ENCODE data around the gene PWWP2B.
A peak's percentile ranks its signal among the peaks of the same experiment; 100 is the strongest.

Gene PWWP2B

DNA sequence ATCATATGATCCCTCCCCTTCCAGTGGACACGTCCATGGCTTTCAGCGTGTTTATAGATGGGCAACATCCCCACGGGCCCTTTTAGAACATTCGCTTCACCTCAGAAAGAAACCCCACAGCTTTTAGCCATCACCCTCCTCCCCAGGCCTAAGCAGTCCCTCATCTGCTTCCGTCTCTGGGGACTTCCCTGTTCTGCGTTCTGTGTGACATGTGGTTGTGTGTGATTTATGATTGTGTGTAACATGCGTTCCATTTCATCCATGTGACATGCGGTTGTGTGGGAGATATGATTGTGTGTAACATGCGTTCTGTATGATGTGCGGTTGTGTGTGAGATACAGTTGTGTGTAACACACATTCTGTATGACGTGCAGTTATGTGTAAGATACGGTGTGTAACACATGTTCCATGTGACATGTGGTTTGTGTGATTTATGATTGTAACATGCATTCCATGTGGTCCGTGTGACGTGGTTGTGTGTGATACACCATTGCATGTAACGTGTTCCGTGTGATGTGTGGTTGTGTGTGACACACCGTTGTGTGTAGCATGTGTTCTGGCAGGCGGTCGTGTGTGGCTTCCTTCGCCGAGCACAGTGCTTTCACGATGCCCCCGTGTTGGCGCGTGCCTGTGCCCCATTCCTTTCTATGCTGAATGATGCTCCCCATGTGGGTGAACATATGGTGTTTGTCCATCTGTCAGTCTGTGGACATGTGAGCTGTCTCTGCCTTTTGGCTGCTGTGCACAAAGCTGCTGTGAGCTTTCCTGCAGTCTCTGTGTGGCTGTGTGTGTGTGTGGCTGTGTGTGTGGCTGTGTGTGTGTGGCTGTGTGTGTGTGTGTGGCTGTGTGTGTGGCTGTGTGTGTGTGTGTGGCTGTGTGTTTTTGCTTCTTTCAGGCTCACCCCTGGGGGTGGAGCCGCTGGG, 26.2 kb downstream of the PWWP2B start:
- Histone ChIP-seq H3K4me3 (ENCODE audit: low read length) (no peak overlapping the region), H3K27me3 (ENCODE audit: control insufficient read depth, insufficient read depth, low read length) (no peaks in the 10 kb centered on the region), H3K9ac (ENCODE audit: low read length) (peak overlapping the region; percentile 90), H3K4me1 (ENCODE audit: control insufficient read depth, insufficient read depth, low read length) (peaks cover 53% of the 10 kb centered on the region), H3K9me3 (ENCODE audit: control insufficient read depth, low read length) (no peaks in the 10 kb centered on the region), H3K36me3 (ENCODE audit: control insufficient read depth, insufficient read depth, low read length) (peaks cover 5% of the 10 kb centered on the region)

DNA sequence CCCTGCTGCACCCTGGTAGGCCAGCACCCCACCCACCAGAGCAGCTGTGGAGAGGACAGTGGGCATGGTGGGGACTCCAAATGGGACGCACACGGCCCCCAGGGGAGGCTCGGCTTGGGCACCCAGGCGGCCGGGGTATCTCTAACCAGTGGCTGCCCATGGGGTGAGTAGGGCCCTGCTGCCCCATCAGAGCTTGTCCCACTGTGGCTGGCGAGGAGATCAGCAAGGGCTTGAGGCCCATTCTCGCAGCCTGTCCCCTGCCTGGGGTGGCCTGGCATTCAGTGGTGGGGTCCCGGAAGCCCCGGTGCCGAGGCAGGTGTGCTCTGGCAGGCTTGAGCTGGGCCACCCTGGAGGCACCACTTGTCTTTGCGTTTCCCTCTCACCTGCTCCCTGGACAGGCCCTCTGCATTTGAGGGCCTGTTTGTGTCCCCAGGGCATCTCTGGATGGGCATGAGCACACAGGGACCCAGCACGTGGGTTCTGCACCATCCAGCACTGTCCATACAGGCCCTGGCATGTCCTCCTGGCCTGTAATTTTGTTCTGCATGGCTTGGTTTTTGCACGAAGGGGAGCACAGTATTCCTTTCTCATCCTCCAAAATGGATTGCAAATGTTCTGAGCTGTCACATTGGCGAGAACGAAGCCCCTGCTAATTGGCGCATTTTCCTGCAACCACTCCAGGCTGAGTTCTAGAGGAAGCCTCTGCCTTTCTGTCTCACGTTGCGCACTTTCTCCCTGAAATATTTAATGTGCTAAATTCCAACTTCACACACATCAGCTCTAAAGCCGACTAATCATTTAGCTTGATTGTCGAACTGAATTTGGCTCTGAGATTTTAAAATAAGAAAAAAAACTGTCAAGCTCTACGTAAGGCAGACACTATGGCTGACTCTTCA, 27.2 kb downstream of the PWWP2B start:
- H3K4me3 ChIP-seq (ENCODE audit: low read length): no peak overlapping the region
- H3K9ac ChIP-seq (ENCODE audit: low read length): no peak overlapping the region
- no peaks in the 10 kb centered on the region for H3K27me3 ChIP-seq (ENCODE audit: control insufficient read depth, insufficient read depth, low read length)
- peaks cover 49% of the 10 kb centered on the region for H3K4me1 ChIP-seq (ENCODE audit: control insufficient read depth, insufficient read depth, low read length)
- peaks cover 5% of the 10 kb centered on the region for H3K36me3 ChIP-seq (ENCODE audit: control insufficient read depth, insufficient read depth, low read length)
- no peaks in the 10 kb centered on the region for H3K9me3 ChIP-seq (ENCODE audit: control insufficient read depth, low read length)

DNA sequence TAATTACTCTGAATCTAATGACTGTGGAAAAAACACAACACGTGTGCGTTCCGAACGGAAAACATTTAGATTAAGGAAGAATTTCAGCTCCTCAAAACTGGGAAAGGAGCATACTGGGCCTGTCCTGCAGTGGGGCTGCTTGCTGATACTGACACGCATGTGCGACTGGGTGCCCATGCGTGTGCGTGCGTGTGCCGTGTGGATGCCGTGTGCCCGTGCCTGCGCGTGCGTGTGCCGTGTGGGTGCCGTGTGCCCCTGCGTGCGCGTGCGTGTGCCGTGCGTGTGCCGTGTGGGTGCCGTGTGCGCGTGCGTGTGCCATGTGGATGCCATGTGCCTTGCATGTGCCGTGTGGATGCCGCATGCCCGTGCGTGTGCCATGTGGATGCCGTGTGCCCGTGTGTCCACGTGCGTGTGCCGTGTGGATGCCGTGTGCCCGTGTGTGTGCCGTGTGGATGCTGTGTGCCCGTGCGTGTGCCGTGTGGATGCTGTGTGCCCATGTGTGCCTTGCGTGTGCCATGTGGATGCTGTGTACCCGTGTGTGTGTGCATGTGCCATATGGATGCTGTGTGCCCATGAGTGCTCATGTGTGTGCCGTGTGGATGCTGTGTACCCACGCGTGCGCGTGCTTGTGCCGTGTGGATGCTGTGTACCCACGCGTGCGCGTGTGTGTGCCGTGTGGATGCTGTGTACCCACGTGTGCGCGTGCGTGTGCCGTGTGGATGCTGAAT, 28.2 kb downstream of the PWWP2B start:
- H3K9ac ChIP-seq (ENCODE audit: low read length): no peak overlapping the region

DNA sequence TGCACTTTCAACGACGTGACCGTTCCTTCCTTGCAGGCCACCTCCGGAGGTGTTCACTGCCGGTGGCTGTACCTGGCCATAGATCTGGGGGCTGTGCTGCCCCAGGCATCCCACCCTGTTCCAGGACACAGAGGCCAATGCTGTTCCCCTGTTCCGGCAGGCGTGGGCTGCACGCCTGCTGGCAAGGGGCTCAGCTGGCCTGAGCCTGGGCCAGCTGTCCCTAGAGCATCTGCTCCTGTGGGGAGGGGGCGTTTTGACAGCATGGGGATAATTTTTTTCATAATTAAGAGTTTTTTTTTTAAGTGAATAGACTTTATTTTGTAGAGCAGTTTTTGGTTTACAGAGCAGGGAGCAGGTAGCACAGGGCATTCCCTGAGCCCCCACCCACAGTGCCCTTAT, 28.8 kb downstream of the PWWP2B start:
- H3K4me1 ChIP-seq (ENCODE audit: control insufficient read depth, insufficient read depth, low read length): peaks cover 48% of the 10 kb centered on the region
- H3K9ac ChIP-seq (ENCODE audit: low read length): no peak overlapping the region
- peaks cover 5% of the 10 kb centered on the region for H3K36me3 ChIP-seq (ENCODE audit: control insufficient read depth, insufficient read depth, low read length)
- H3K27me3 ChIP-seq (ENCODE audit: control insufficient read depth, insufficient read depth, low read length): no peaks in the 10 kb centered on the region
- no peak overlapping the region for H3K4me3 ChIP-seq (ENCODE audit: low read length)
- H3K9me3 ChIP-seq (ENCODE audit: control insufficient read depth, low read length): no peaks in the 10 kb centered on the region

More for the DNA sequence above, 28.2 kb downstream of the PWWP2B start:
- H3K4me1 ChIP-seq (ENCODE audit: control insufficient read depth, insufficient read depth, low read length): peaks cover 51% of the 10 kb centered on the region
- no peaks in the 10 kb centered on the region for H3K9me3 ChIP-seq (ENCODE audit: control insufficient read depth, low read length)
- H3K36me3 ChIP-seq (ENCODE audit: control insufficient read depth, insufficient read depth, low read length): peaks cover 5% of the 10 kb centered on the region
- H3K4me3 ChIP-seq (ENCODE audit: low read length): no peak overlapping the region
- H3K27me3 ChIP-seq (ENCODE audit: control insufficient read depth, insufficient read depth, low read length): no peaks in the 10 kb centered on the region

DNA sequence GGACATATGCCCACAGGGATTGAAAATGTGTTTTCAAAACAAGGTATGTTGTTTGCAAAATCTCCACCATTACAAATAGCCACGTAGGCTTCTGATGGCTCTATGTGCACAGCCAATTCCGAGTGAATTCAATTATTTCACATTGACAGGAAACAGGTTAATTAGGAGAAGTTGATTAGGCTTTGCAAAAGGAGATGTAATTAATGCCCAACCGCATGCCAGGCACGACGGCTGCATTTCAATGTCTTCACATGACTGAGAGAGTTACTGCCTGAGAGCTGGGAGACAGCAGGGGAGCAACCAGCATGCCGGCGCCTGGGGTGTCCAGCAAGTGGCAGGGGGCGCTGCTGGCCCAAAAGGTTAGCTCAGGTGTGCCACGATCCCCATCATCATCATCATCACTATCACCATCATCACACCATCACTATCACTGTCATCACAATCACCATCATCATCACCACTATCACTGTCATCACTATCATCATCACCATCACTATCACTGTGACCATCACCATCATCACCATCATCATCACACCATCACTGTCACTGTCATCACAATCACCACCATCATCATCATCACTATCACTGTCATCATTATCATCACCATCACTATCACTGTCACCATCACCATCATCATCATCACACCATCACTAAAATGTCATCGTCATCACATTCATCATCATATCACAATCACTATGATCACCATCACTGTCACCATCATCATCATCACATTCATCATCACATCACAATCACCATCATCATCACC, 30.2 kb downstream of the PWWP2B start:
- no peaks in the 10 kb centered on the region for H3K27me3 ChIP-seq (ENCODE audit: control insufficient read depth, insufficient read depth, low read length)
- no peaks in the 10 kb centered on the region for H3K9me3 ChIP-seq (ENCODE audit: control insufficient read depth, low read length)
- no peak overlapping the region for H3K4me3 ChIP-seq (ENCODE audit: low read length)
- peaks cover 5% of the 10 kb centered on the region for H3K36me3 ChIP-seq (ENCODE audit: control insufficient read depth, insufficient read depth, low read length)
- no peak overlapping the region for H3K9ac ChIP-seq (ENCODE audit: low read length)
- H3K4me1 ChIP-seq (ENCODE audit: control insufficient read depth, insufficient read depth, low read length): peaks cover 34% of the 10 kb centered on the region

DNA sequence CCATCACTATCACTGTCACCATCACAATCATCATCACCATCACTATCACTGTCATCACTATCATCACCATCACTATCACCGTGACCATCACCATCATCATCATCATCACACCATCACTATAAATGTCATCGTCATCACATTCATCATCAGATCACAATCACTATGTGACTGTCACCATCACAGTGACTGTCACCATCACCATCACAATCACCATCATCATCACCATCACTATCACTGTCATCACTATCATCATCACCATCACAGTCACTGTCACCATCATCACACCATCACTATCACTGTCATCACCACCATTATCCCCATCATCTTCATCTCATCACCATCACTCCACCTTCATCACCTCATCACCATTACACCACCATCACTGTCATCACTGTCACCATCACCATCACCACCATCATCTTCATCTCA, 31.0 kb downstream of the PWWP2B start:
- peaks cover 27% of the 10 kb centered on the region for H3K4me1 ChIP-seq (ENCODE audit: control insufficient read depth, insufficient read depth, low read length)
- H3K27me3 ChIP-seq (ENCODE audit: control insufficient read depth, insufficient read depth, low read length): no peaks in the 10 kb centered on the region
- H3K9me3 ChIP-seq (ENCODE audit: control insufficient read depth, low read length): no peaks in the 10 kb centered on the region
- no peak overlapping the region for H3K9ac ChIP-seq (ENCODE audit: low read length)
- no peak overlapping the region for H3K4me3 ChIP-seq (ENCODE audit: low read length)
- no peaks in the 10 kb centered on the region for H3K36me3 ChIP-seq (ENCODE audit: control insufficient read depth, insufficient read depth, low read length)

DNA sequence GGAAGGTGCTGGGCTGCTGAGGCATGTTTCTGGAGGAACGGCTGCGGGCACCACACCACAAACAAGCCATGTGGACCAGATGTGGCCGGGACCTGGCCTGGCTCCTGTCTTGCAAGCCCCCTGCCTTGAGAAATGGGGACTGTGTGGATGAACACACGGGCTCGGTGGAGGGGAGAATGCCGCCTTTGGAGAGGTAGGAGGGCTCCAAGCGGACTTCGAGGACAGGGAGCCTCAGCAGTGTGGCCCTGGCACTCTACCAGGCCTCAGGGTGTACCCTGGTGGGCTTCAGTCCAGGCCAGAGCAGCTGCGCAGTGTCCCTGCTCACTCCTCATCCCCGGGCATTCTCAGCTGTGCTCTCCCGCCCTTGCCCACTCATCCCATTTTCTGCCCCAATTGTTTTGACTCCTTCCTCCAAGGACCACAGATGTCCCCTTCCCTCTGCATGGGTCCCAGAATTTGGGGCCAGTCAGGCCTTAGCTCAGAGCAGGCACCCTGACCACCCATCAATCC, 31.5 kb downstream of the PWWP2B start:
- Histone ChIP-seq H3K4me1 (ENCODE audit: control insufficient read depth, insufficient read depth, low read length) (peaks cover 22% of the 10 kb centered on the region), H3K9me3 (ENCODE audit: control insufficient read depth, low read length) (no peaks in the 10 kb centered on the region), H3K9ac (ENCODE audit: low read length) (no peak overlapping the region), H3K4me3 (ENCODE audit: low read length) (no peak overlapping the region), H3K27me3 (ENCODE audit: control insufficient read depth, insufficient read depth, low read length) (no peaks in the 10 kb centered on the region), H3K36me3 (ENCODE audit: control insufficient read depth, insufficient read depth, low read length) (no peaks in the 10 kb centered on the region)

DNA sequence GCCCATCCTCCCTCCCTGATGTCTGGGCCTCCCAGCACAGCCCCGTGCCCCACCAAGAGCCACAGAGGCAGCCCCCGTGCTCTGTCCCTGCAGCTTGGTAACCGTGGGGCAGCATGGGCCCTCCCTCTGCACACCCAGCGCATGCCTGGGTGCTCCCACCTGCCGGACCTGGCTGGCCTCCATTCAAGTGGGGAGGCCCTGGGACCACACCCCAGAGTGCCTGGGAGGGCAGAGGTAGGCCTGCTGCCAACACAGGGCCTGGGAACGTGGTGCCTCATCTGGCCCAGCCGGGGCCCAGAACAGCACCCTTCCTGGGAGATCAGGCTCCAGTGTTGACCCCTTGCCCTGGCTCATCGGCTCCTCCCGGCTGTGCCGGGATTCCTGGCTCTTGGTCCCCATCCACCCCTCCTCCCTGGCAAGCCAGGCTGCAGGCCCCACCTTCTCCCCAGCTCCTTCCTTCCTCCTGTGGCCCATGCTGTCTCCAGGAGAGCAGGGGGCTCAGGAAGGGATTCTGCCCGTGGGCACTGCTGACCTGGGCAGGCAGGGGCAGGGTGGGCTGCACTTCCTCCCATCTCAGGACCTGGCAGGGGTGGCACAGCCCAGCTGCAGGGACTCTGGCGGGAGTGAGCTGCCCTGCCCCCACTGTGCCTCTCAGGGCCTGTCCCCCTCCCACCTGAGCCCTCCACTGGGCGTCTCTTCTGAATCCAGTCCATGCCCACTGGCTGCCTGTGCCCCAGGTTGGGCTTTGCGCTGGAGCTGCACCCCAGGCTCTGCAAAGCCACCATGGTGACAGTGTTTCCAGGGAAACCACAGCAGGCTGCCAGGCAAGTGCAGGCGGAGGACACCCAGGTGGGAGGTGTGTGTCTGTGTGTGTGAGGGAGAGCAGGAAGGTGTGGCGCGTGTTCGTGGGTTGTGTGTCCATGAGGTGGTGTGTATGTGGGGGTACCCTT, 32.6 kb downstream of the PWWP2B start:
- Histone ChIP-seq H3K4me3 (ENCODE audit: low read length) (no peak overlapping the region), H3K27me3 (ENCODE audit: control insufficient read depth, insufficient read depth, low read length) (no peaks in the 10 kb centered on the region), H3K4me1 (ENCODE audit: control insufficient read depth, insufficient read depth, low read length) (peaks cover 18% of the 10 kb centered on the region), H3K36me3 (ENCODE audit: control insufficient read depth, insufficient read depth, low read length) (no peaks in the 10 kb centered on the region), H3K9ac (ENCODE audit: low read length) (peak overlapping the region; percentile 13), H3K9me3 (ENCODE audit: control insufficient read depth, low read length) (no peaks in the 10 kb centered on the region)

DNA sequence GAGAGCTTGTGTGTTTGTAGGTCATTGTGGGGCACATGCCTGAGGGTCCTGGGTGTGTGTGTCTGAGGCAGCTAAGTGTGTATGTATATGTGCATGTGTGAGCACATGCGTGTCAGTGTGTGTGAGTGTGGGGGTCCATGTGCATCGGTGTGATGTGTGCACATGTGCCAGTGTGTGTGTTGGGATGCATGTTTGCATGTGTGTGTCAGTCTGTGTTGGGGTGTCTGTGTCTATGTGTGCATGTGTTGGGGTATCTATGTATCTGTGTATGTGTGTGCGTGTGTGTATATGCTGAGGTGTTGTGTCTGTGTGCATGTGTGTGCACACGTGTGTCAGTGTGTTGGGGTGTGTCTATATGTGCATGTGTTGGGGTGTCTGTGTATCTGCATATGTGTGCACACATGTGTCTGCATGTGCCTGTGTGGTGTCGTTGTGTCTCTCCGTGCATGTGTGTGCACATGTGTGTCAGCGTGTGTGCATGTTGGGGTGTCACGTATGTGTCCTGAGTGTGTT, 33.3 kb downstream of the PWWP2B start:
- H3K9me3 ChIP-seq (ENCODE audit: control insufficient read depth, low read length): no peaks in the 10 kb centered on the region
- peak overlapping the region; percentile 13 for H3K9ac ChIP-seq (ENCODE audit: low read length)
- no peak overlapping the region for H3K4me3 ChIP-seq (ENCODE audit: low read length)
- no peaks in the 10 kb centered on the region for H3K27me3 ChIP-seq (ENCODE audit: control insufficient read depth, insufficient read depth, low read length)
- H3K36me3 ChIP-seq (ENCODE audit: control insufficient read depth, insufficient read depth, low read length): no peaks in the 10 kb centered on the region
- H3K4me1 ChIP-seq (ENCODE audit: control insufficient read depth, insufficient read depth, low read length): peaks cover 18% of the 10 kb centered on the region

DNA sequence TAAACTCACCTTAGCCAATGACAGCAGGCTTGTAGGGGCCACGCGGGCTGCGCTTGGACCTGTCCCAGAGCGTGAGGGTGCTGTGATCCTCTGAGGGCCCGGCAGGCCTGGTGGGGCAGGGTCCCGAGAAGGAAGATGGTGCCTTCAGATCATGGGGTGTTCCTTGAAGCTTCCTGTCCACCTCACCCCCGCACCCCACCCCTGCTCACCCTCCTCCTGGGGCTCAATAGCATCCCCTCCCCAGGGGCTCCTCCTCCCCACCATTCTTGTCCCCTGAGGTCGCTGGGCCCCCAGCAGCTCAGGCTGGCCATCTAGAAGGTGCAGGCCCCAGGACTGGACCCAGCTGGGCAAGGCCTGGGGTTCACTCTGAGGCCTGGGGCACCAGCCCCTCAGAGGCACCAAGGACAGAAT, 33.9 kb downstream of the PWWP2B start:
- no peaks in the 10 kb centered on the region for H3K27me3 ChIP-seq (ENCODE audit: control insufficient read depth, insufficient read depth, low read length)
- peaks cover 18% of the 10 kb centered on the region for H3K4me1 ChIP-seq (ENCODE audit: control insufficient read depth, insufficient read depth, low read length)
- no peak overlapping the region for H3K9ac ChIP-seq (ENCODE audit: low read length)
- H3K9me3 ChIP-seq (ENCODE audit: control insufficient read depth, low read length): no peaks in the 10 kb centered on the region
- no peaks in the 10 kb centered on the region for H3K36me3 ChIP-seq (ENCODE audit: control insufficient read depth, insufficient read depth, low read length)
- no peak overlapping the region for H3K4me3 ChIP-seq (ENCODE audit: low read length)
